Mesothelial cell of epicardium (in vitro differentiated cells): Measurements from ENCODE around the gene CHMP5. TPM values are rescaled to one million over a fixed set of nuclear protein-coding genes. Genes with fewer than 3 reads are reported as not detected.
A peak's percentile ranks its signal among the peaks of the same experiment; 100 is the strongest.

ENCODE experiments used
- DNase-seq, 2 experiments: peaks; one replicate each; pipeline ENCODE4 v3.0.0; 2021; ENCODE audit warnings: low spot score in 2 of 2; ENCODE audit not compliant: unreplicated experiment in 2 of 2
- H3K27ac Mint-ChIP-seq: 2 replicates; pipeline ENCODE4 v1.8.0; 2021; ENCODE audit warnings: mixed read lengths
- H3K27me3 Mint-ChIP-seq: 2 replicates; pipeline ENCODE4 v1.8.0; 2021; ENCODE audit warnings: low read depth, mixed read lengths
- H3K36me3 Mint-ChIP-seq: 2 replicates; pipeline ENCODE4 v1.8.0; 2021; ENCODE audit warnings: mixed read lengths
- H3K4me1 Mint-ChIP-seq: 2 replicates; pipeline ENCODE4 v1.8.0; 2021; ENCODE audit warnings: mixed read lengths
- H3K4me3 Mint-ChIP-seq: 2 replicates; pipeline ENCODE4 v1.8.0; 2021; ENCODE audit warnings: mild to moderate bottlenecking, moderate library complexity, mixed read lengths
- H3K9me3 Mint-ChIP-seq: 2 replicates; pipeline ENCODE4 v1.8.0; 2021; ENCODE audit warnings: mixed read lengths
- CTCF ChIP-seq: fragments of 200-600 bp; sonication (generic); IDR thresholded peaks from one replicate; pipeline ENCODE4 v1.5.0; 2021; ENCODE audit warnings: antibody characterized with exemption; ENCODE audit not compliant: unreplicated experiment
- total RNA-seq: library from RNA; stranded (reverse); gene quantifications from 3 replicates; pipeline ENCODE4 v1.2.1, GENCODE V29; 2021

CHMP5 gene
- total RNA-seq, 1 donor from 2014 or later: 49.1 TPM

- H3K27ac Mint-ChIP-seq: peak overlapping the region; percentile 15
- peak in 1 of 2 experiments; percentile 67 for DNase-seq
Observed at GRCh38 chr9:33225319-33226147, 39.3 kb upstream of the CHMP5 start.

GRCh38 chr9:33227008-33227398 lies 37.8 kb upstream of the CHMP5 start:
- no peak overlapping the region for H3K27ac Mint-ChIP-seq
- H3K4me3 Mint-ChIP-seq: no peak overlapping the region
- TF ChIP-seq CTCF: no peak
- DNase-seq: no peak
- H3K4me1 Mint-ChIP-seq: peaks cover 10% of the 10 kb centered on the region
- peaks cover 4% of the 10 kb centered on the region for H3K27me3 Mint-ChIP-seq
- no peaks in the 10 kb centered on the region for H3K36me3 Mint-ChIP-seq
- H3K9me3 Mint-ChIP-seq: no peaks in the 10 kb centered on the region

More at GRCh38 chr9:33225319-33226147, 39.3 kb upstream of the CHMP5 start:
- Mint-ChIP-seq H3K4me3 (no peak overlapping the region), H3K9me3 (no peaks in the 10 kb centered on the region), H3K36me3 (no peaks in the 10 kb centered on the region), H3K4me1 (peaks cover 10% of the 10 kb centered on the region), H3K27me3 (no peaks in the 10 kb centered on the region)
- TF ChIP-seq CTCF: peak; percentile 94

- Mint-ChIP-seq H3K36me3 (no peaks in the 10 kb centered on the region), H3K9me3 (no peaks in the 10 kb centered on the region), H3K4me1 (peaks cover 10% of the 10 kb centered on the region), H3K27me3 (peaks cover 8% of the 10 kb centered on the region), H3K4me3 (no peak overlapping the region), H3K27ac (no peak overlapping the region)
- no peak for TF ChIP-seq CTCF
- DNase-seq: no peak
Observed at GRCh38 chr9:33227741-33228140, 37.1 kb upstream of the CHMP5 start.

GRCh38 chr9:33228606-33229005 lies 36.2 kb upstream of the CHMP5 start:
- Mint-ChIP-seq H3K9me3 (no peaks in the 10 kb centered on the region), H3K27me3 (peaks cover 13% of the 10 kb centered on the region), H3K27ac (no peak overlapping the region), H3K36me3 (no peaks in the 10 kb centered on the region), H3K4me1 (peaks cover 10% of the 10 kb centered on the region), H3K4me3 (no peak overlapping the region)
- no peak for DNase-seq
- TF ChIP-seq CTCF: no peak

GRCh38 chr9:33229359-33230114 lies 35.3 kb upstream of the CHMP5 start:
- peaks cover 10% of the 10 kb centered on the region for H3K4me1 Mint-ChIP-seq
- no peak for DNase-seq
- H3K9me3 Mint-ChIP-seq: no peaks in the 10 kb centered on the region
- H3K27me3 Mint-ChIP-seq: peaks cover 15% of the 10 kb centered on the region
- H3K36me3 Mint-ChIP-seq: no peaks in the 10 kb centered on the region
- H3K27ac Mint-ChIP-seq: no peak overlapping the region
- TF ChIP-seq CTCF: no peak
- no peak overlapping the region for H3K4me3 Mint-ChIP-seq
